HG02981 (cell line): Measurements from ENCODE around the gene AFMID.
"Not testable (repeated sequence)": the region's sequence is repeated elsewhere in the genome, so short reads cannot be mapped to it uniquely, and the experiment has no call there.

ENCODE experiments used
- ATAC-seq: cut with Tn5 transposase; IDR thresholded peaks from one replicate; pipeline ENCODE4 v1.9.1; 2021; ENCODE audit warnings: mild to moderate bottlenecking, moderate library complexity; ENCODE audit not compliant: unreplicated experiment

AFMID gene

DNA sequence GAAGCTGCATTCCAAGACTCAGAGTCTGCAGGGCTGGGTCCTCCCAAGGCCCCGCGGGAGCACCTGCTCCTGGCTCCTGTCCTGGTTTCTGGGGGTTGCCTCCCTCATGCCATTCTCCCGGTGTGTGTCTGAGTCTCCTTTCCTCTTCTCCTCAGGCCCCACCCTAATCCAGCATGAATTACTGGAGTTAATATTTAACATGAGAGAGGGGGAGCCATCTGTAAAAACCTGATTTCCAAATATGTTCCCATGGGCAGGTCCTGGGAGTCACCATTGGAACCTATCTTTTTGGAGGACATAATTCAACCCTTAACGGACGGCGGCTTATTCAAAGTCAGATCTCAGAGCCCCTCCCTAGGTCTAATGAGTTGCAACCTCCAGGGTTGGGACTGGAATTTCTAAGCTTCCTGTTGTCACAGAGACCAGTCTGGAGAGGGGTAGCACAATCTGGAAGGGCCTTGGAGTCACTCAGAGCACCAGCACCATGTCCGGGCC is 35.6 kb upstream of the AFMID start:
- ATAC-seq = no peak

- peak; percentile 62 for ATAC-seq
Observed at GRCh38 chr17:78154903-78155811, 32.0 kb upstream of the AFMID start.

DNA sequence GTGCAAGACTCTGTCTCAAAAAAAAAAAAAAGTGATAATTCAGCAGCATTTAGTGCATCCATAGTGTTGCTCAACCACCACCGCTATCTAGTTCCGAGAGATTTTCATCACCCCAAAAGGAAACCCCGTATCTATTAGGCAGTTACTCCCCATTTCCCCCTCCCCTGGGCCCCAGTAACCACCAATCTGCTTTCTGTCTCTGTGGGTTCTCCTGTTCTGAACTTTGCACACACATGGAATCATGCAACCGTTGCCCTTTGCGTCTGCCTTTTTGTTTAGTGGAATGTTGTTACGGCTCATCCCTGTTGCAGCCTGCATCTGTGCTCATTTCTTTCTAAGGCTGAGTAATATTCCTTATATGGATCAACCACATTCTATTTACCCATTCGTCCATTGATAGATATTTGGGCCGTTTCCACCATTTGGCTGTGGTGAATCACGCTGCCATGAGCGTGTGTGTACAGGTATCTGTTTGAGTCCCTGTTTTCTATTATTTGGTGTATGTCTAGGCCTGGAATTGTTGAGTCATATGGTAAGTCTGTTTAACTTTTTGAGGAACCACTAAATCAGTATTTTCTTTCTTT is 27.5 kb upstream of the AFMID start:
- no peak for ATAC-seq

DNA sequence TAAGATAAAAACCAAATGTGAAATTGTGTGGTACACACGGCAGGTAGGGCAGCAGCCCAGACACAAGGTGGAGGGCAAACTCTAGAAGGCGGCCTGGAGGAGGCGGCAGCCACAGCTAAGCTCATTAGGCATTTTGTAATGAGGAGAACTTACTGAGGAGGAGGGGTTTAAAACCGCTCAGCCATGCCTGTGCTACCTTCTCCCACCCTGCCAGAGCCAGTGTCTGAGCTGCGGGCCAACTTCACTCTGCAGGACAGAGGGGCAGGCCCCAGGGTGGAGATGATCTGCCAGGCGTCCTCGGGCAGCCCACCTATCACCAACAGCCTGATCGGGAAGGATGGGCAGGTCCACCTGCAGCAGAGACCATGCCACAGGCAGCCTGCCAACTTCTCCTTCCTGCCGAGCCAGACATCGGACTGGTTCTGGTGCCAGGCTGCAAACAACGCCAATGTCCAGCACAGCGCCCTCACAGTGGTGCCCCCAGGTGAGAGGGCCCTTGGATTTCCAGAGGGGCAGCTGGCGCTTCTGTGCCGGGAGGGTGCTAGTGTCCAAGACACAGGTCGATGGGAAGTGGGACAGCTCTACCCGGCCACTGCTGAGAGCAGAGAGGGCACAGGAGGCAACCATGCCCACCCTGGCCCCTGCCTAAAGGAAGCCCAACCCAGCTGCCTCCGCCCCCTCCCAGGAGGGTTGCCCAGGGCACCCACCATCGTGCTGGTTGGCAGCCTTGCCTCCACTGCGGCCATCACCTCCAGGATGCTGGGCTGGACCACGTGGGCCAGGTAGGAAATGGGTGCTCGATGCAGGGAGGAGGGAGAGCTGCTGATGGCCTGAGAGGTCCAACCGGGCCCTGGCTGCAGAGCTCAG is 23.0 kb upstream of the AFMID start:
- no peak for ATAC-seq

- ATAC-seq = no peak
Observed at GRCh38 chr17:78164748-78165607, 22.2 kb upstream of the AFMID start.

DNA sequence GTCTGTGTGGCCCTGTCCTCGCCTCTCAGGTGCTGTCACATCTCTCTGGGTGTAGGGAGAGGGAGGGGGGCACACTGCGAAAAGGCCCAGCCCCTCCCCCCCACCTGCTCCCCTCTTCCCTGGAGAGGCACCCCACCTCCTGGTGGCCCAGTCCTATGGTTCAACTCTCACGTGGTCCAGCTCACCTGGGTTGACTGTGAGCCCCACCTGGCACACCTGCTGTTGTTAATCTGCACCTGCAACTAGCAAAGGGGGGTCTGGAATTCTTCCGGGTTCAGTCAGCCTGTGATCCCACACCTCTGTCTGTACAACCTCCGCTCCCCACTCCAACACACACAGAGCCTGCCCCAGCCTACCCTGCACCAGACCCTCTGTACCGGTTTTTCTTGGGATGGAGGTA is 20.7 kb upstream of the AFMID start:
- no peak for ATAC-seq

DNA sequence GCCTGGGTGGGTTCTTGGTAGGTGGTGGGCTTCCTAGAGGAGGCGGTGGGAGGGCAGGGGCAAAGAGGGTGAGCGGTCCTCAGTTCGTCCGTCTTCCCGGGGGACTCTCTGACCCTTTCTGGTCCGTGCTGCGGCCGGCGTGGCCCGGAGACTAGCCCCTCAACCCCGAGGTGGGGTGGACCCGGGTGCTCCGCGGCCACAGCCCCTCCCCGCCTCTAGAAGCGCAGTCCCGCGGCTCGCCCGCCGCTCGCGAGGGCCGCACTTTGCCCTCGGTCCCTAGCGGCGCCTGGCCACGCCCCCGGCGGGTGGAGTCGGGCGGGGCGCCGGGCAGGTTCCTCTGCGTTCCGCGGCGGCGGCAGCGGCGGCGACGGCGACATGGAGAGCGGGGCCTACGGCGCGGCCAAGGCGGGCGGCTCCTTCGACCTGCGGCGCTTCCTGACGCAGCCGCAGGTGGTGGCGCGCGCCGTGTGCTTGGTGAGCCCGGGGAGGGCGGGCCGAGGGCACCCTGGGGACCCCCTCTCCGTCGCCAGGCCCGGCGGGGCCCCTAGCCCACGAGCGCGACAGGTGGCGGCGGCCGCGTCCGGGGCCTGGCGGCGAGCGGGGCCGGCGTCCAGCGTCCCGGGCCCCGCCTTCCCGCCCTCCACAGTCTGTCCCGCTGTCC is 18.8 kb upstream of the AFMID start, which contains the start of gene SYNGR2:
TSS of gene SYNGR2 (plus strand) at position 340 of the 661 bp plus-strand sequence. CDS start at position 376, 36 bp downstream.
- peak; percentile 41 for ATAC-seq

DNA sequence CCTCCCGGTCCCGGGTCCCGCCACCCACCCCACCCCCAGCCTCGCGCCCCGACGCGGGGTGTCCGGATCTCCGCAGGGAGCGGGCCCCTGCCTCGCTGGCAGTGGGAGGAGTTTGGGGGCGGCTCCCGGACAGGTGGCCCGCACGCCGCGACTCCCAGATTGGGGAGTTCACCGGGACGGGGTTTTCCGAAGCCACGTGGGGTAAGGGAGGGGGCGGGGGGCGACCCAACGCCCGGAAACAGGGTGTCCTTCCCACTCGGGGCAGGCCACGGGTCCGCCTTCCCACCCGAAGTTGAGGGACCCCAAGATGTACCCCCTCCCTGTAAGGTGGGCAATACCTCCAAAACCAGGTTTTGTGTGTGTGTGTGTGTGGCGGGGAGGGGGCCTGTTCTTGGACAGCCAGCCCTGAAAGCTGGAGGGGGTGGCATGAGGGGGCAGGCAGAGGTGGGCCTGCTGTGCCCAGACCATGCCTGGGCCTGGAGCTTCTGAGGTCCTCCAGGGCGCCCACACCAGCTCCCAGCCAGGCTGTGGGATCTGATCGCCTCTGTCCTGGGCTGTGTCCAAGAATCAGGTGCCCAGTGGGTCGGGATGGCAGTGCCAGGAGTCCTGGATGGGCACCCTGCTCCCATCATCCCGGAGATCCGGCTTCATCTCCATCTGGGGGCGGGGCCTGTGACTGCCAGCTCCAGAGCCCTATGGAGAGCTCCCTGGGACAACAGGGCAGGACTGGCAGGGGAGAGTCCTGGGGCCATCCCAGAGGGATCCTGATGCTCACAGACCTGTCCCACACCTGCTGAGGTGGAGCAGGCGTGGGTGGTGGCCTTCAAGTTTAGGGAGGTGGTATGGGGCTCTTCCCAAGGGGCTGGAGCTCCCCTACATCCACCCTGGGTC is 18.0 kb upstream of the AFMID start:
- ATAC-seq = peak; percentile 26

DNA sequence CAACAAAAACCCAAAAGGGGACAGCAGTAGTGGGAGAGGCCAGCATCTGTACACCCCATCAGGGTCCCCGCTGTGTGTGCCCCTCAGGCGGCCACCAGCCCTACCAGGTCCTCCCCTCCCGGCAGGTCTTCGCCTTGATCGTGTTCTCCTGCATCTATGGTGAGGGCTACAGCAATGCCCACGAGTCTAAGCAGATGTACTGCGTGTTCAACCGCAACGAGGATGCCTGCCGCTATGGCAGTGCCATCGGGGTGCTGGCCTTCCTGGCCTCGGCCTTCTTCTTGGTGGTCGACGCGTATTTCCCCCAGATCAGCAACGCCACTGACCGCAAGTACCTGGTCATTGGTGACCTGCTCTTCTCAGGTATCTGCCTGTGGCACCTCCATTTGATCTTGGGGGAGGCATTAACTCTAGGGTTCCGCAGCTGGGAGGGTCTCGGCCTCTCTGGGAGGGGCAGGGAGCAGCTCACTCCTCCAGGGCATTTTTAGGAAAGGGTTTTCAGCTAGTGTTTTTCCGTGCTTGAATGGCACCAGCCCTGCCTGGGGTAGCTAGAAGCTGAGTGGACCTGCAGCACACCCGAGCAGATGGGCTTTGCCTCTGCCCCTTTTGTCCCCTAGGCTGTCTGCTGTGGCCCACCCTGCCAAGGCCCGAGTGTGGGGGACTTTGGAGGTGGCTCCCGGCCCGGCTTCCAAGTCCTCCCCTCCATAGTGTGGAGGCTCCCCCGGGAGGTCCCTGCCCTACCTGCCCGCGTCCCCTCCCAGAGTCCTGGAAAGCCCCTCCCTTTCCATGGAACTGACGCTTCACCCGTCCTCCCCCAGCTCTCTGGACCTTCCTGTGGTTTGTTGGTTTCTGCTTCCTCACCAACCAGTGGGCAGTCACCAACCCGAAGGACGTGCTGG is 16.2 kb upstream of the AFMID start:
- no peak for ATAC-seq

DNA sequence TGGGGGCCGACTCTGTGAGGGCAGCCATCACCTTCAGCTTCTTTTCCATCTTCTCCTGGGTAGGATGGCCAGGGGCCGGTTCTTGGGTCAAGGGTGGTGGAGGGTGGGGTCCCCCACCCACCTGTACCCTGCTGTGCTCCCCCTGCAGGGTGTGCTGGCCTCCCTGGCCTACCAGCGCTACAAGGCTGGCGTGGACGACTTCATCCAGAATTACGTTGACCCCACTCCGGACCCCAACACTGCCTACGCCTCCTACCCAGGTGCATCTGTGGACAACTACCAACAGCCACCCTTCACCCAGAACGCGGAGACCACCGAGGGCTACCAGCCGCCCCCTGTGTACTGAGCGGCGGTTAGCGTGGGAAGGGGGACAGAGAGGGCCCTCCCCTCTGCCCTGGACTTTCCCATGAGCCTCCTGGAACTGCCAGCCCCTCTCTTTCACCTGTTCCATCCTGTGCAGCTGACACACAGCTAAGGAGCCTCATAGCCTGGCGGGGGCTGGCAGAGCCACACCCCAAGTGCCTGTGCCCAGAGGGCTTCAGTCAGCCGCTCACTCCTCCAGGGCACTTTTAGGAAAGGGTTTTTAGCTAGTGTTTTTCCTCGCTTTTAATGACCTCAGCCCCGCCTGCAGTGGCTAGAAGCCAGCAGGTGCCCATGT is 15.4 kb upstream of the AFMID start:
- ATAC-seq = not testable (repeated sequence)

DNA sequence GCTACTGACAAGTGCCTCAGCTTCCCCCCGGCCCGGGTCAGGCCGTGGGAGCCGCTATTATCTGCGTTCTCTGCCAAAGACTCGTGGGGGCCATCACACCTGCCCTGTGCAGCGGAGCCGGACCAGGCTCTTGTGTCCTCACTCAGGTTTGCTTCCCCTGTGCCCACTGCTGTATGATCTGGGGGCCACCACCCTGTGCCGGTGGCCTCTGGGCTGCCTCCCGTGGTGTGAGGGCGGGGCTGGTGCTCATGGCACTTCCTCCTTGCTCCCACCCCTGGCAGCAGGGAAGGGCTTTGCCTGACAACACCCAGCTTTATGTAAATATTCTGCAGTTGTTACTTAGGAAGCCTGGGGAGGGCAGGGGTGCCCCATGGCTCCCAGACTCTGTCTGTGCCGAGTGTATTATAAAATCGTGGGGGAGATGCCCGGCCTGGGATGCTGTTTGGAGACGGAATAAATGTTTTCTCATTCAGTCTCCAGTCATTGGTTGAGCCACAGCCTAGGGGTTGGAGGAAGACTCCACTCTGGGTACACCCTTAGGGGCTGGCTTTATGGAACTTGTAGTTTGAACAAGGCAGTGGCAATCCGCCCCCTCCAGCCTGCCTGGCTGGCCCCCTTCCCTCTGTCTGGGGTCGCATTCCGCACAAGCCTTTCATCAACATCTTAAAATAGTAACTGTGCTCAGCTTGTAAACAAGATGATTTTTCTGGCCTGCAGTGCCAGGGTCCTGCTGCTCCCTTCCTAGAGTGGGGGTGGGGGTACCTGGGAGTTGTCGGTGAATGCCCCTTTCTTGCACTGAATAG is 14.7 kb upstream of the AFMID start:
- ATAC-seq = no peak

GRCh38 chr17:78173097-78173715 is 14.0 kb upstream of the AFMID start:
- ATAC-seq = no peak

- no peak for ATAC-seq
Observed at GRCh38 chr17:78174346-78174869, 12.8 kb upstream of the AFMID start.

GRCh38 chr17:78174870-78175642 is 12.1 kb upstream of the AFMID start:
- no peak for ATAC-seq

DNA sequence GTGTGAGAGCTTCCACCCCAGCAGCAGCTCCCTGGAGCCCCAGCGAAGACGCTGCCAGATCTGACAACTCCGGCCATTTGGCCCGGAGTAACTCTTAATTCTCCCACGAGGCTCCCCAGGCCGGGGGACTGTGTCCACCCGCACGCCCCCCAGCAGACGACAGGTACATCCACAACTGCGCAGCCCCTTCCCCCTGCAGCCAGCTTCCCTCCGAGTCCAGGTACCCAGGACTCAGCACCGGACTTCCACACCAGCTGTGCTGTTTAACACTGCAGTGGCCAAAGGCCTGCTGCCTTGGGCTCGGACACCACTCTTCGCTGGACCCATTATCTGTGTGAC is 11.6 kb upstream of the AFMID start:
- ATAC-seq = no peak
